ELF-1 (cell line): ENCODE data around the gene FEZF1.
A peak's percentile ranks its signal among the peaks of the same experiment; 100 is the strongest.
"Not testable (repeated sequence)": the region's sequence is repeated elsewhere in the genome, so short reads cannot be mapped to it uniquely, and the experiment has no call there.

Experiments
- DNase-seq: peaks from one replicate; pipeline ENCODE4 v3.0.0-alpha.2; 2016; ENCODE audit warnings: low read depth, low spot score

The FEZF1 gene

DNA sequence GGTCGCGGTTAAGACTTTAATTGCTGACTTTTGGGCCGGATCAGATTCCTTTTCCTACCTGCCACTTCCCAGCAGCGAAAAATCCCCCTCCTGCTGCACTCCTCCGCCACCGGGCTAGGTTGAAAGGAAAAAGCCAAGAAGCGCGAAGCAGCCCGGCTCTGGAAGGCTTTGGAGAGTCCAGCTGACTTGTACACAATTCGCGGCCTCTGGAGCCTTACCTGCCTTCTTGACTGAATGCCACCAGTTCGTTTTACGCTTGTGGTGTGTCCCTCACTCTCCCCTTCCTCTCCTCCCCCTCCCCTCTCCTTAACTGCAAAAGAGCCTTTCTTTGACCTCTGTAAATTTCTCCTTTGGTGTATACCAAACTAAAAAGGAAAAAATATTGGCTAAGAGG is 2.7 kb upstream of the FEZF1 start:
- peak; percentile 58 for DNase-seq

DNA sequence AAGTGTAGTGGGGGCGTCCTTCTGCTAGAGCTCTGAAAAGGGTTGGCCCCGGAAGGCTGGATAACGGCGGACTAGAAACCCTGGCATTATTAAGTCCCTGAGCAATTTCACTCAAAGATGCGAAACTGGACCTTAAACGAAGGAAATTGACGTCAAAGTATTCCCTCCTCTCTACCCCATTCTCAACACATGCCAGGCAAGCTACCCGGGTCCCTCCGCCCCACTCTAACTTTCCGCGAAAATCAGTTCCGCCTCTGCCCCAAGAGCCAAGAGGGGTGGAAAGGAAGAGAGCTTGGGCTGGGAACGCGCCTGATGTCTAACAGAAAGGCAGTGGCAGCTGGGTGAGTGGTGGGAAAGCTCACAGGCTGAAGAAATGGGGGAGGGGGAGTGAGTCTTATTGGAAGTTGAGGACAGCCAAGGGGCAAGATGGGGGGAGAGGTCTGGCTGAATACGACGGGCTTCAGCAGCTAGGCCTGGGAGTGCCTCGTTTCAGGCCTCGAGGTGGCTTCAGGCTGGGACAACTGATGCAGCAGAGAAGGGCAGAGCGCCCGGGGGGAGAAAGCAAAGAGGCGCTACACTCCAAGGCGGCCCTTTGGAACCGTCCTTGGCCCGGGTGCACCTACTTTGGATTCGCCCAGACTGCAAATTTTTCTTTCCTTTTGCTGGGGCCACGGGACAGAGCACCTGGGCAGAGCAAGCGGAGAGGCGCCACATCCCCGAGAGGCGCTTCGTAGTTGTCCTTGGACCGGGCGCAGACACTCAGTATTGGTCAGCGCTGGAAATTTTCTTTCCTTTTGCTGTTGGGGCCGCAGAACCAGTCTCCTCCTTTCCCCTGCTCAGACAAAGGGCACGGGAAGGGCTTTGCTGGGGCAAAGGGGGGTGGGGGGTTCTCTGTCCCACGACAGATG is 2.0 kb upstream of the FEZF1 start:
- DNase-seq, result peak; percentile 77

GRCh38 chr7:122305475-122306319 is 1.1 kb upstream of the FEZF1 start:
- DNase-seq, result peak; percentile 67

- DNase-seq, result no peak
Measured at GRCh38 chr7:122304996-122305421, 459 bp upstream of the FEZF1 start.

- peak; percentile 61 for DNase-seq
Measured at GRCh38 chr7:122303531-122304318, 825 bp downstream of the FEZF1 start.

- no peak for DNase-seq
Measured at GRCh38 chr7:122302761-122303530, 1.6 kb downstream of the FEZF1 start.

DNA sequence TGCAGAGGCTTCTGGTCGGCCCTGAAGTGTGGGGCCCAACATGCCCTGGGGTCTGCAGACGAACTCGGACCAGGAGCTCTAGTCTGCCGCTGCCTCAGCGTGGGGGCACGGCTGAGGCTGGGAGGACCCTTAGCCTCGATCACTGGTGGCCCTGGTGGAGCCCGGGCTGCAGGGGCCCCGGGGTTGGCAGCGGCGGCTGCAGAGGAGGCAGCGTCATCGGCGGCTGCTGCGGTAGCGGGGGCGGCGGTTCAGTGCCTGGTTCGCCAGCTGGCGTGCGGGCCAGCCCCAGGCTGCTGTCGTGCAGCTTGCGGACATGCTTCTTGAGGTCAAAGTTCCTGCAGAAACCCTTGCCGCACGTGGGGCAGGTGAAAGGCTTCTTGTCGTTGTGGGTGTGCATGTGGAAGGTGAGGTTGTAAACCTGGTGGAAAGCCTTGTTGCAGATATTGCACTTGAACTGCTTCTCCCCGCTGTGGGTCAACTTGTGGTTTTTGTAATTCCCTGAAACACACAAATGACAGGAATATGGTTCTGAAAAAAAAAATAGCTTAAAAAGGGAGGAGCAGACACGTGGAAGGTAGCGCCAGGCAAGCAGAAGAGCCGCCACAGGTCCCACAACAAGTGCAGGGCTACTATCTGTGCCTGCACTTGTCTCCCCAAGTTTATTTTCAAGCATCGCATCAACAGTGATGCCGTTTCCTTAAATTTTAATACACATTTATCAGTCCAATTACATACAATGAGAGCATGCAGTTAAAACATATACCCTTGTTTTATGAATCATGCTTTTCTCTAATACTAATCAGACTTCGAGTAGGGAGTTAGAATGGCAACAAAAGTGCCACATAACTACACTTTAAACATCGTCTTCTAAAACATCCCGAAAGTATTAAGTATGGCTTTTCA is 2.4 kb downstream of the FEZF1 start:
- DNase-seq, result peak; percentile 60

- DNase-seq, result no peak
Measured at GRCh38 chr7:122300956-122301833, 3.4 kb downstream of the FEZF1 start.

DNA sequence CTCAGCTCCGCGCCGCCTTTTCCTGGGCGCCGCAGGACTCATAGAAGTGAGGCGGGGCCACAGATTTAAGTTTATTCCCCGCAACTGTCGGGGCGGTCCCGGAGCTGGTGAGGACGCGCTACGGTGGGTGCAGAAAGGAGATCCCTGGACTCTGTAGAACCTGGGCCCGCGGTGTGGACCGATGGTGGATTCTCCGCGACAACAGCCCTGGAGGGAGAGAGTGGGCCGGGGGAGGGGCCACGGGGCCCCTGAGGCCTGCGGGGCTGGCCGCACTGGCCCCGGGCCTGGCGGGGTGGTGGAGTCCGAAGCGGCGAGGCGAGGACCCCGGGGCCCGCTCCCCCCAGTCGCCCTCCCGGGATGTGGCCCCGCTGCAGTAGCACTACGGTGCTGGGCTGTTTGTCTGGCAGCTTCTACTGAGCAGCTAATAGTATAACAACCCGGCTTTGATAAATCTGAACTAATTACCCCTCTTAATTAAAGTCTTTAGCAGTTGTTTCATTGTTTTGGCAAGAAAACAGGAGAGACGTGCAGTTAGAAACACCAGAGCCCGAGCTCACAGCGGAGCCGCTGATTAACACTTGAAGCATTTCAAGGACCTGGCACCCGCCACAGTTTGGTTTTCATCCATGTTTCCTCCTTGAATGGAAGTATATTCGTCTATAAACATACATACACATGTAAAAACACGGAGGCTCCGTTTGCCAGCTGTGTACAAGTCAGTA is 4.2 kb downstream of the FEZF1 start:
- DNase-seq, result no peak

DNA sequence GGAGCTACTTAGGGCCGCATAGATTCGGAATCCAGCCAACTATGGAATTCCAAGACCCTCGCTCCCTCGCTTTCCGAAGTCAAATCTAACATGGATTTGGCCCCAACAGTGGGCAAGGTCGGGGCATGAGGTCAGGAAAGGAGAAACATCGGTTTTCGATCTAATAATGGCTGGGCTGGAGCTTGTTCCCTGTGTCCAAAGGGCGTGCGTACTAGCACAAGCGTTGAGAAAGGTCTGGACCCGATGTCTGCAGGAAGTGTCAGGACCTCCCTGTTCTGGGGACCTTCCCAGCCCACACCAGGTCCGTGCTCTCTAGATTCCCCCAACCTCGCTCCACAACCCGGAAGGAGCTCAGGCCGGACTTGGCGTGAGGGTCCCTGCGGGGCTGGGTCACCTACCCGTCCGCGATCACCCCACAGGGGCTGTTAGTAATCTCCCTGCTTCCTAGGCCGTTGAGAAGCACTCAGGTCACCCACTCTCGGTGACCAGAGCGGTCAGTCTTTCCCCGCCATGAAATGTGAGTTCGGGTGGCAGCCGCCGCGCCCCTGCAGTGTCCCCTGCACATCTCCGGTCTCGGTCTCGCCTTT is 4.8 kb downstream of the FEZF1 start:
- DNase-seq, result peak; percentile 45

- no peak for DNase-seq
Measured at GRCh38 chr7:122298618-122299017, 5.9 kb downstream of the FEZF1 start.

GRCh38 chr7:122298131-122298530 is 6.4 kb downstream of the FEZF1 start:
- no peak for DNase-seq

- DNase-seq, result no peak
Measured at GRCh38 chr7:122291189-122291588, 13.4 kb downstream of the FEZF1 start.

- DNase-seq, result no peak
Measured at GRCh38 chr7:122290476-122290875, 14.1 kb downstream of the FEZF1 start.

DNA sequence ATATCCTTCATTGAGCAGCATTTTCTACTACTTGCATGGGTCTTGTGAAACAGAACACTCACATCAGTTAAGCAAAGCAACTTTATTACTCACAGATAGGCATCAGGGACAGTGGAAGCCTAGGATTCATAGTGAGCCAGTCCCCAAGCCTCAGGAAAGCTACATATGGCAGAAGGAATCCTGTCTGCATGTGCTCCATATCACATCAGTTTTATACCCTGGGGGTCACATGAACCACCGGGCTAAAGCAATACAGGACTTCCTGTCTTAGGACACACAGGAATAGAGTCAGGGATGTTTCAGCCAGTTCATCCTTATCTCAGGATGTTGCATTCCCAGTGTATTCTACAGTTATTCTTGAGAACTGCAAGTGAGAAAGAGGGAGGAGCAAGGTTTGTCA is 15.1 kb downstream of the FEZF1 start:
- no peak for DNase-seq

- not testable (repeated sequence) for DNase-seq
Measured at GRCh38 chr7:122284608-122285007, 19.9 kb downstream of the FEZF1 start.

DNA sequence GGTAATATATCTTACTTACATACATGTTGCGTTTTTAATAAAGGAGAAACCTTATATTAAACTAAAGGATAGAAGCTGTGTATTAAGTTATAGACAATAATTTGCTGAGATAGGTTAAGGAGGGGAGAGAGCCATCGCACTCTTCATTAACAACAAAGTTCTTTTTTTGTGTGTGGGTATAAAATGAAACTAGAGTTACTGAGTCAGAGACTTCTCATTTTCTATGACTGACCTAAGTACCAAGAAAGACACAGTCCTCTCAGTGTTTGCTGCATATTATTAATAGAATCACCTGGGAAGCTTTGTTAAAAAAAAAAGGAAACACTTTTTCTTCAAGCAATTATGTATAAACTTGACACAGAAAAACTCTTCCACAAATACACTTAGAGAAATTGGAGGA is 31.4 kb downstream of the FEZF1 start:
- no peak for DNase-seq

DNA sequence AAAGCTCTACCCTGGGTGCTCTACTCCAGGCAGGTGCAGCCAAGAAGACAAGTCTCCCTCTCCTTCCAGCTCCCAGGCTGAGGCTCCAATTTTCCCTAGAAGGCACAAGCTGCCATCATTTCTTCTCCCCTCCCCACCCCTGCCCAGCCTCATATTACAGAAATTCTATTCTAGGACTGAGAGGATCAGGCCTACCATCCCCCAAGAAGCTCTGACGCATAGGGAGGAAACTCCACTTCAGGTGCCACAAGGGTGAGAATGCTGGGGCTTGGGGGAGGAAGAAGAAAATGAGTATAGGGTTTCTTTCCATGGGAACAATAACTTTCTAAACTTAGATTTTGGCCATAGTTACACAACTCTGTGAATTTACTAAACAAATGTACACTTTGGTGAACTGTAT is 35.3 kb downstream of the FEZF1 start:
- DNase-seq, result no peak
